Activated CD8-positive, alpha-beta T cell treated with anti-CD3 and anti-CD28 coated beads for 36 hours (primary cell): ENCODE data around the gene GXYLT2. TPM values are rescaled to one million over a fixed set of nuclear protein-coding genes. Genes with fewer than 3 reads are reported as not detected.

ENCODE experiments used
- ATAC-seq: fragments of 200-7000 bp; cut with Tn5 transposase; one replicate; pipeline ENCODE4 v1.10.0; 2021; ENCODE audit warnings: mild to moderate bottlenecking, moderate library complexity
- CTCF ChIA-PET: fragments of 350-600 bp; sonication (Branson Sonifier 250); formaldehyde crosslinking; loops from one replicate; lab custom pipeline; 2021; ENCODE audit warnings: antibody characterized with exemption; lab: Charles Lee
- POLR2A ChIA-PET: fragments of 350-600 bp; sonication (Branson Sonifier 250); formaldehyde crosslinking; loops from one replicate; lab custom pipeline; 2021; ENCODE audit warnings: antibody characterized with exemption; lab: Charles Lee
- DNase-seq: peaks from one replicate; pipeline ENCODE4 v3.0.0-alpha.2; 2020
- H3K27ac Mint-ChIP-seq: one replicate; pipeline ENCODE4 v1.8.0; 2021; ENCODE audit warnings: mild to moderate bottlenecking, mixed read lengths
- H3K27me3 Mint-ChIP-seq: one replicate; pipeline ENCODE4 v1.8.0; 2021; ENCODE audit warnings: mixed read lengths
- H3K36me3 Mint-ChIP-seq: one replicate; pipeline ENCODE4 v1.8.0; 2021; ENCODE audit warnings: low read depth, mixed read lengths
- H3K4me1 Mint-ChIP-seq: one replicate; pipeline ENCODE4 v1.8.0; 2021; ENCODE audit warnings: low read depth, mixed read lengths
- H3K4me3 Mint-ChIP-seq: one replicate; pipeline ENCODE4 v1.8.0; 2021; ENCODE audit warnings: mild to moderate bottlenecking, moderate library complexity, mixed read lengths
- H3K9me3 Mint-ChIP-seq: one replicate; pipeline ENCODE4 v1.8.0; 2021; ENCODE audit warnings: mixed read lengths
- intact Hi-C: fragments of 100-400 bp; cut with micrococcal nuclease; formaldehyde crosslinking; loops from one replicate; pipeline ENCODE4 v1.10.0; 2022
- total RNA-seq, 2 experiments: library from RNA; stranded (reverse); gene quantifications; one replicate each; pipeline ENCODE4 v1.2.3, GENCODE V29; 2021
- TF ChIP-seq, protein P1 (sequence below): fragments of 200-600 bp; IDR thresholded peaks from one replicate; pipeline ENCODE4 v1.8.0; 2022; ENCODE audit warnings: antibody characterized with exemption, mild to moderate bottlenecking

Gene GXYLT2
- total RNA-seq, 2 experiments from 2014 or later, result 0.11 to 0.92 TPM

DNA sequence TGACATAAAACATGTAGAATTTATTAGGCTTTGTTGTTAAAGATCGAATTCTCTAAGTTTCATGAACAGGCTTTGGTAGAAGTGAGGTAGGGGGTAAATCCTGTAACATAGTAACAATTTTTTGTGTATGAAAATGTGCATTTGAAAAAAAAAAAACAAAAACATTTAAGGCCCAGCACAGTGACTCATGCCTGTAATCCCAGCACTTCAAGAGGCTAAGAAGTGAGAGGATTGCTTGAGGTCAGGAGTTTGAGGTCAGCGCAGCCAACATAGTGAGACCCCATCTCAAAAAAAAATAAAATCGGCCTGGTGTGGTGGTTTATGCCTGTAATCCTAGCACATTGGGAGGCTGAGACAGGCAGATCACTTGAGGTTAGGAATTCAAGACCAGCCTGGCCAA, 81.9 kb downstream of the GXYLT2 start:
- H3K36me3 Mint-ChIP-seq, result no peaks in the 10 kb centered on the region
- ATAC-seq (no peak), DNase-seq (no peak)
- H3K4me3 Mint-ChIP-seq, result no peak overlapping the region
- ChIA-PET POLR2A (interaction anchor here (0.9 kb wide), 1 partner anchor 17 kb away, joined by 3 read pairs; no protein-coding TSS in a partner anchor), CTCF (no interaction called here)
- intact Hi-C loops, result no loop called here
- H3K27me3 Mint-ChIP-seq, result peaks cover 2% of the 10 kb centered on the region
- no peak overlapping the region for H3K27ac Mint-ChIP-seq
- no peaks in the 10 kb centered on the region for H3K9me3 Mint-ChIP-seq
- peaks cover 17% of the 10 kb centered on the region for H3K4me1 Mint-ChIP-seq
- TF ChIP-seq, protein P1, sequence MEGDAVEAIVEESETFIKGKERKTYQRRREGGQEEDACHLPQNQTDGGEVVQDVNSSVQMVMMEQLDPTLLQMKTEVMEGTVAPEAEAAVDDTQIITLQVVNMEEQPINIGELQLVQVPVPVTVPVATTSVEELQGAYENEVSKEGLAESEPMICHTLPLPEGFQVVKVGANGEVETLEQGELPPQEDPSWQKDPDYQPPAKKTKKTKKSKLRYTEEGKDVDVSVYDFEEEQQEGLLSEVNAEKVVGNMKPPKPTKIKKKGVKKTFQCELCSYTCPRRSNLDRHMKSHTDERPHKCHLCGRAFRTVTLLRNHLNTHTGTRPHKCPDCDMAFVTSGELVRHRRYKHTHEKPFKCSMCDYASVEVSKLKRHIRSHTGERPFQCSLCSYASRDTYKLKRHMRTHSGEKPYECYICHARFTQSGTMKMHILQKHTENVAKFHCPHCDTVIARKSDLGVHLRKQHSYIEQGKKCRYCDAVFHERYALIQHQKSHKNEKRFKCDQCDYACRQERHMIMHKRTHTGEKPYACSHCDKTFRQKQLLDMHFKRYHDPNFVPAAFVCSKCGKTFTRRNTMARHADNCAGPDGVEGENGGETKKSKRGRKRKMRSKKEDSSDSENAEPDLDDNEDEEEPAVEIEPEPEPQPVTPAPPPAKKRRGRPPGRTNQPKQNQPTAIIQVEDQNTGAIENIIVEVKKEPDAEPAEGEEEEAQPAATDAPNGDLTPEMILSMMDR, result no peak

DNA sequence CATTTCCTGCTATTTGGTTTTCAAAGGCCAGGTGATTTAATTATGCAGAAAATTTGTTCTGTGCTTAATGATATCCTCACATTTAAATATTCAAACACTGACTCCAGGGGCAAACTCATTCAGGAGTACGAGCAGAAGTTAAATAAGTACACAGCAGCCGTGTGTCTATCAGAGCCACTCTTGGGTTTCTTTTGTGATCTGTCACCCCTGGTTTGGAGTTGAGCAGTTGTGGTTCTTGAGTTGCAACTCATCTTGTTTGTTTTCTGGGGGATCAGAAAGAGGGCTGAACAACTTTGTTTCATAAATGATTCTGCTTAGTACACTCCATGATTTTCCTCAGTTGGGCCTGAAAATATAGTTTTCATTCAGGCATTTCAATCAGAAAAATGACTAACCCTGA, 83.1 kb downstream of the GXYLT2 start:
- Mint-ChIP-seq H3K36me3 (no peaks in the 10 kb centered on the region), H3K9me3 (no peaks in the 10 kb centered on the region), H3K4me3 (no peak overlapping the region), H3K27ac (no peak overlapping the region), H3K4me1 (peaks cover 9% of the 10 kb centered on the region), H3K27me3 (peaks cover 2% of the 10 kb centered on the region)
- intact Hi-C loops, result no loop called here
- ChIA-PET POLR2A (interaction anchor here (0.9 kb wide), 1 partner anchor 16 kb away, joined by 3 read pairs; no protein-coding TSS in a partner anchor), CTCF (no interaction called here)
- ATAC-seq (no peak), DNase-seq (no peak)
- TF ChIP-seq, protein P1, result no peak

DNA sequence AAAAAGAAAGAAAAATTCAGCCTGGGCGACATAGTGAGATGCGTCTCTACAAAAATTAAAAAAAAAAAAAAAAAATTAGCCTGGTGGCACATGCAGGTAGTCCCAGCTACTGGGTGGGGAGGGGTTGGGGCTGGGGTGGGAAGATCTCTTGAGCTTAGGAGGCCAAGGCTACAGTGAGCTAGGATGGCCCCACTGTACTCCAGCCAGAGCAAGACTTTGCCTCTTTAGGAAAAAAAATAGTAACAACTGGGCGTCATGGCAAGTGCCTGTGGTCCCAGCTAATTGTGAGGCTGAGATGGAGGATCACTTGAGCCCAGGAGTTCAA, 84.8 kb downstream of the GXYLT2 start:
- Mint-ChIP-seq H3K4me3 (no peak overlapping the region), H3K4me1 (peaks cover 14% of the 10 kb centered on the region), H3K27me3 (peaks cover 2% of the 10 kb centered on the region), H3K9me3 (no peaks in the 10 kb centered on the region), H3K36me3 (no peaks in the 10 kb centered on the region), H3K27ac (no peak overlapping the region)
- ChIA-PET CTCF (no interaction called here), POLR2A (no interaction called here)
- ATAC-seq (no peak), DNase-seq (no peak)
- intact Hi-C loops, result no loop called here
- TF ChIP-seq, protein P1, result no peak

DNA sequence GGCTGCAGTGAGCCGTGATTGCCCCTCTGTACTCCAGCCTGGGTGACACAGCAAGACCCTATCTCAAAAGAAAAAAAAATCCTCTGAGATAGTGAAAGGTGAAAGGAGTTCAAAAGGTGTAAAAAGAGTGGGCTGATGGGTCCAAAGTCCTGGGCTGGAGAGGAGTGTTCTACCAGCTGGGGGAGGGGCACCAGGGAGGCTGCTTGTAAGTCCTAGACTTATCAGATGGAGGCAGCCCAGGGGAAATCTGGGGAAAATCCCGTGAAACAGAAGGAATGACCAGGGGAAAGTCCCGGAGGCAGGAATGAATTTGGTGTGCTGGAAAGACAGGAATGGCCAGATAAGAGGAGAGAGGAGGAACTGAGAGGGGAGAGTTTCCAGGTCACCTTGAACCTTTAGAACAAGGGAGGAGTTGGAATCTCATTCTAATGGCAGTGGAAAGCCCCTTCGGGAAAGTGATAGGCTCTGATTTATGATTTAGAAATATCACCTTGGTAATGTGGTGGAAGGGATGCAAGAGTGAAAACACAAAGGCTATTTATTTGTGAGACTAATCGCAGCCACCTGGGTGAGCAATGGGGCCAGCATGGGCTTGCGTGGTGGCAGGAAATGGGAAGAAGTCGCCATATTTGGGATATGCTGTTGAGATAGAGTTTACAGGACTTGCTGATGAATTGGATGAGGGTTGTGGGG, 85.3 kb downstream of the GXYLT2 start:
- CTCF ChIA-PET, result no interaction called here
- no peaks in the 10 kb centered on the region for H3K36me3 Mint-ChIP-seq
- H3K27me3 Mint-ChIP-seq, result peaks cover 2% of the 10 kb centered on the region
- TF ChIP-seq, protein P1, result no peak
- no peak overlapping the region for H3K4me3 Mint-ChIP-seq
- POLR2A ChIA-PET, result no interaction called here
- H3K9me3 Mint-ChIP-seq, result no peaks in the 10 kb centered on the region
- no peak for DNase-seq
- no peak for ATAC-seq
- intact Hi-C loops, result no loop called here
- no peak overlapping the region for H3K27ac Mint-ChIP-seq
- peaks cover 15% of the 10 kb centered on the region for H3K4me1 Mint-ChIP-seq

DNA sequence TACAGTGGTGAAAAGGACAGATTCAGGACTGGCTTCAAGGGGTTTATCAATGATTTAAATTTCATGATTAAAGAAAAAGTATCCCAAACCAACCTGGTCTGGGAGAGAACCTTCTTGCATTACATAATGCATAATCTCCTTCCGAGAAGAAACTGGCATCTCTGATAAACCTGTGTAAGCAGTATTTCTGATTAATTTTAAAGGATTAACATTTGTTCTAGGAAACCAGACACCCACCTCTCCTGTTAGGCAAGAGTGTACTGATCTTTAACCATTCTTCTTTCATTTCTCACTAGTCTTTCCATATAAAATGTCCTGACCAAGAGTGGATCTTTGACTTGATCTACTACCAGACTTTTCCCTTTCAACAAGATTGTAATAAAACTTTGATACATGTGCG, 85.9 kb downstream of the GXYLT2 start:
- Mint-ChIP-seq H3K36me3 (no peaks in the 10 kb centered on the region), H3K4me1 (peaks cover 15% of the 10 kb centered on the region), H3K27ac (no peak overlapping the region), H3K4me3 (no peak overlapping the region), H3K9me3 (no peaks in the 10 kb centered on the region), H3K27me3 (peaks cover 2% of the 10 kb centered on the region)
- ChIA-PET CTCF (no interaction called here), POLR2A (no interaction called here)
- DNase-seq, result no peak
- TF ChIP-seq, protein P1, result no peak
- no peak for ATAC-seq
- intact Hi-C loops, result no loop called here
